ENCODE measurements around the gene TIGD3.

Gene TIGD3

GRCh38 chr11:65382804-65383368 lies 28.3 kb downstream of the TIGD3 start:
- H3K14ac ChIP-seq (ENCODE audit: low read length), result peak overlapping the region; percentile 78
- no peak overlapping the region for H3K9ac ChIP-seq (ENCODE audit: low read length)
- H4K91ac ChIP-seq (ENCODE audit: low read depth, low read length), result peak overlapping the region; percentile 95
- WGBS (ENCODE audit: extremely low coverage, insufficient coverage, insufficient read length), result no CpG with 5 or more reads among the region's 12 CpGs
- H2AFZ ChIP-seq (ENCODE audit: insufficient read depth, low read length, poor library complexity), result peak overlapping the region; percentile 8
- H3K4me1 ChIP-seq (ENCODE audit: control insufficient read depth in 1 of 2, insufficient read depth in 2 of 2, low read length in 2 of 2), result peaks cover 38 to 43% of the 10 kb centered on the region in 2 experiments
- H2BK12ac ChIP-seq (ENCODE audit: low read length), result peak overlapping the region; percentile 56
- no peak overlapping the region for H3K4me3 ChIP-seq (ENCODE audit: low read depth, low read length)
- H2AK5ac ChIP-seq (ENCODE audit: low read length), result peak overlapping the region; percentile 4
- peak overlapping the region; percentile 77 for H4K8ac ChIP-seq (ENCODE audit: low read depth, low read length)
- peak overlapping the region; percentile 95 for H2BK120ac ChIP-seq (ENCODE audit: insufficient read depth, low read length, poor library complexity)
- peak overlapping the region; percentile 92 for H2BK5ac ChIP-seq (ENCODE audit: low read depth, low read length, poor library complexity)
- H3K18ac ChIP-seq (ENCODE audit: low read length), result peak overlapping the region; percentile 66
- peak overlapping the region; percentile 86 for H3K27ac ChIP-seq (ENCODE audit: low read depth, low read length)
- H3K27me3 ChIP-seq (ENCODE audit: insufficient read depth, low read length), result no peaks in the 10 kb centered on the region
- H3K36me3 ChIP-seq (ENCODE audit: control insufficient read depth in 1 of 2, insufficient read depth in 2 of 2, low read length in 2 of 2), result no peaks in the 10 kb centered on the region
- peak overlapping the region; percentile 48 for H4K12ac ChIP-seq (ENCODE audit: low read depth, low read length)
- peak overlapping the region; percentile 76 for H3K4ac ChIP-seq (ENCODE audit: low read depth, low read length)
- peak overlapping the region; percentile 49 for H3K4me2 ChIP-seq (ENCODE audit: low read length)
- H3K9me3 ChIP-seq (ENCODE audit: insufficient read depth, low read depth, low read length), result no peaks in the 10 kb centered on the region
- H3K79me1 ChIP-seq (ENCODE audit: low read length), result peaks cover 41% of the 10 kb centered on the region
- peaks cover 11% of the 10 kb centered on the region for H3K79me2 ChIP-seq (ENCODE audit: control insufficient read depth, insufficient read depth, low read length, poor library complexity)
- no peak for DNase-seq
- no peak overlapping the region for H3K23ac ChIP-seq (ENCODE audit: low read length)

GRCh38 chr11:65383778-65384177 lies 29.2 kb downstream of the TIGD3 start:
- H4K91ac ChIP-seq (ENCODE audit: low read depth, low read length), result peak overlapping the region; percentile 95
- peak overlapping the region; percentile 97 for H2BK12ac ChIP-seq (ENCODE audit: low read length)
- no peaks in the 10 kb centered on the region for H3K27me3 ChIP-seq (ENCODE audit: insufficient read depth, low read length)
- H3K14ac ChIP-seq (ENCODE audit: low read length), result peak overlapping the region; percentile 69
- H2BK120ac ChIP-seq (ENCODE audit: insufficient read depth, low read length, poor library complexity), result peak overlapping the region; percentile 89
- H3K4me1 ChIP-seq (ENCODE audit: control insufficient read depth in 1 of 2, insufficient read depth in 2 of 2, low read length in 2 of 2), result peaks cover 45 to 49% of the 10 kb centered on the region in 2 experiments
- H2AK5ac ChIP-seq (ENCODE audit: low read length), result peak overlapping the region; percentile 84
- no peak for DNase-seq
- H3K79me1 ChIP-seq (ENCODE audit: low read length), result peaks cover 41% of the 10 kb centered on the region
- H3K4ac ChIP-seq (ENCODE audit: low read depth, low read length), result peak overlapping the region; percentile 65
- H3K4me2 ChIP-seq (ENCODE audit: low read length), result peak overlapping the region; percentile 0
- peak overlapping the region; percentile 44 for H3K27ac ChIP-seq (ENCODE audit: low read depth, low read length)
- H3K23ac ChIP-seq (ENCODE audit: low read length), result no peak overlapping the region
- peak overlapping the region; percentile 51 for H3K18ac ChIP-seq (ENCODE audit: low read length)
- whole genome bisulfite sequencing (ENCODE audit: extremely low coverage, insufficient coverage, insufficient read length), result no CpG with 5 or more reads among the region's 6 CpGs
- peaks cover 2 to 3% of the 10 kb centered on the region in 2 experiments for H3K36me3 ChIP-seq (ENCODE audit: control insufficient read depth in 1 of 2, insufficient read depth in 2 of 2, low read length in 2 of 2)
- H2BK5ac ChIP-seq (ENCODE audit: low read depth, low read length, poor library complexity), result peak overlapping the region; percentile 85
- peak overlapping the region; percentile 50 for H4K8ac ChIP-seq (ENCODE audit: low read depth, low read length)
- peak overlapping the region; percentile 15 for H4K12ac ChIP-seq (ENCODE audit: low read depth, low read length)
- no peaks in the 10 kb centered on the region for H3K9me3 ChIP-seq (ENCODE audit: insufficient read depth, low read depth, low read length)
- no peak overlapping the region for H3K9ac ChIP-seq (ENCODE audit: low read length)
- no peak overlapping the region for H3K4me3 ChIP-seq (ENCODE audit: low read depth, low read length)
- peaks cover 11% of the 10 kb centered on the region for H3K79me2 ChIP-seq (ENCODE audit: control insufficient read depth, insufficient read depth, low read length, poor library complexity)
- H2AFZ ChIP-seq (ENCODE audit: insufficient read depth, low read length, poor library complexity), result no peak overlapping the region

GRCh38 chr11:65384301-65384889 lies 29.8 kb downstream of the TIGD3 start:
- DNase-seq, result no peak
- peak overlapping the region; percentile 44 for H3K27ac ChIP-seq (ENCODE audit: low read depth, low read length)
- H3K79me2 ChIP-seq (ENCODE audit: control insufficient read depth, insufficient read depth, low read length, poor library complexity), result peaks cover 13% of the 10 kb centered on the region
- H3K18ac ChIP-seq (ENCODE audit: low read length), result peak overlapping the region; percentile 61
- H3K4me1 ChIP-seq (ENCODE audit: control insufficient read depth in 1 of 2, insufficient read depth in 2 of 2, low read length in 2 of 2), result peaks cover 51 to 55% of the 10 kb centered on the region in 2 experiments
- H2AFZ ChIP-seq (ENCODE audit: insufficient read depth, low read length, poor library complexity), result no peak overlapping the region
- H2AK5ac ChIP-seq (ENCODE audit: low read length), result peak overlapping the region; percentile 84
- peak overlapping the region; percentile 95 for H4K91ac ChIP-seq (ENCODE audit: low read depth, low read length)
- no CpG with 5 or more reads among the region's 8 CpGs for WGBS (ENCODE audit: extremely low coverage, insufficient coverage, insufficient read length)
- peak overlapping the region; percentile 89 for H2BK120ac ChIP-seq (ENCODE audit: insufficient read depth, low read length, poor library complexity)
- H3K9ac ChIP-seq (ENCODE audit: low read length), result no peak overlapping the region
- no peaks in the 10 kb centered on the region for H3K27me3 ChIP-seq (ENCODE audit: insufficient read depth, low read length)
- peak overlapping the region; percentile 69 for H3K14ac ChIP-seq (ENCODE audit: low read length)
- peak overlapping the region; percentile 85 for H2BK5ac ChIP-seq (ENCODE audit: low read depth, low read length, poor library complexity)
- H3K79me1 ChIP-seq (ENCODE audit: low read length), result peaks cover 40% of the 10 kb centered on the region
- peak overlapping the region; percentile 0 for H3K4me2 ChIP-seq (ENCODE audit: low read length)
- no peak overlapping the region for H3K23ac ChIP-seq (ENCODE audit: low read length)
- peak overlapping the region; percentile 65 for H3K4ac ChIP-seq (ENCODE audit: low read depth, low read length)
- H4K8ac ChIP-seq (ENCODE audit: low read depth, low read length), result peak overlapping the region; percentile 55
- no peak overlapping the region for H4K12ac ChIP-seq (ENCODE audit: low read depth, low read length)
- H3K4me3 ChIP-seq (ENCODE audit: low read depth, low read length), result no peak overlapping the region
- H2BK12ac ChIP-seq (ENCODE audit: low read length), result peak overlapping the region; percentile 97
- H3K36me3 ChIP-seq (ENCODE audit: control insufficient read depth in 1 of 2, insufficient read depth in 2 of 2, low read length in 2 of 2), result peaks cover 3 to 5% of the 10 kb centered on the region in 2 experiments
- no peaks in the 10 kb centered on the region for H3K9me3 ChIP-seq (ENCODE audit: insufficient read depth, low read depth, low read length)

GRCh38 chr11:65386307-65387140 lies 32.0 kb downstream of the TIGD3 start, which contains the start of gene FRMD8:
TSS of gene FRMD8 (plus strand) at chr11:65386637. CDS start at chr11:65387037, 400 bp downstream.
- H3K79me2 ChIP-seq (ENCODE audit: control insufficient read depth, insufficient read depth, low read length, poor library complexity), result peaks cover 13% of the 10 kb centered on the region
- H3K36me3 ChIP-seq (ENCODE audit: control insufficient read depth in 1 of 2, insufficient read depth in 2 of 2, low read length in 2 of 2), result peaks cover 5 to 10% of the 10 kb centered on the region in 2 experiments
- H3K9ac ChIP-seq (ENCODE audit: low read length), result peak within 1 kb of the TSS; percentile 61
- no peaks in the 10 kb centered on the region for H3K9me3 ChIP-seq (ENCODE audit: insufficient read depth, low read depth, low read length)
- H3K23ac ChIP-seq (ENCODE audit: low read length), result no peak within 1 kb of the TSS
- peak within 1 kb of the TSS; percentile 89 for H3K4me3 ChIP-seq (ENCODE audit: low read depth, low read length)
- peak within 1 kb of the TSS; percentile 79 for H3K4me2 ChIP-seq (ENCODE audit: low read length)
- peaks cover 39% of the 10 kb centered on the region for H3K79me1 ChIP-seq (ENCODE audit: low read length)
- peak within 1 kb of the TSS; percentile 94 for H3K14ac ChIP-seq (ENCODE audit: low read length)
- H4K12ac ChIP-seq (ENCODE audit: low read depth, low read length), result peak within 1 kb of the TSS; percentile 84
- peak within 1 kb of the TSS; percentile 93 for H2BK12ac ChIP-seq (ENCODE audit: low read length)
- H2AK5ac ChIP-seq (ENCODE audit: low read length), result peak within 1 kb of the TSS; percentile 93
- peak within 1 kb of the TSS; percentile 97 for H4K91ac ChIP-seq (ENCODE audit: low read depth, low read length)
- peak within 1 kb of the TSS; percentile 96 for H3K18ac ChIP-seq (ENCODE audit: low read length)
- no peaks in the 10 kb centered on the region for H3K27me3 ChIP-seq (ENCODE audit: insufficient read depth, low read length)
- peak; percentile 89 to 94 for DNase-seq
- no CpG with 5 or more reads among the region's 76 CpGs for WGBS (ENCODE audit: extremely low coverage, insufficient coverage, insufficient read length)
- peak within 1 kb of the TSS; percentile 79 for H2BK120ac ChIP-seq (ENCODE audit: insufficient read depth, low read length, poor library complexity)
- peak within 1 kb of the TSS; percentile 89 for H2AFZ ChIP-seq (ENCODE audit: insufficient read depth, low read length, poor library complexity)
- peak within 1 kb of the TSS; percentile 36 for H3K27ac ChIP-seq (ENCODE audit: low read depth, low read length)
- peak within 1 kb of the TSS; percentile 81 for H2BK5ac ChIP-seq (ENCODE audit: low read depth, low read length, poor library complexity)
- H4K8ac ChIP-seq (ENCODE audit: low read depth, low read length), result peak within 1 kb of the TSS; percentile 98
- H3K4ac ChIP-seq (ENCODE audit: low read depth, low read length), result peak within 1 kb of the TSS; percentile 83
- H3K4me1 ChIP-seq (ENCODE audit: control insufficient read depth in 1 of 2, insufficient read depth in 2 of 2, low read length in 2 of 2), result peaks cover 61 to 68% of the 10 kb centered on the region in 2 experiments

Data from trophoblast cell (in vitro differentiated cells and primary cell).